ENCODE data around the gene PHACTR3. TPM values are rescaled to one million over a fixed set of nuclear protein-coding genes. Genes with fewer than 3 reads are reported as not detected.

PHACTR3 gene
- polyA plus RNA-seq, 1 donor, result 12.4 TPM

- no peak for DNase-seq
These were observed 41.4 kb downstream of the PHACTR3 start for GRCh38 chr20:59645761-59646171.

GRCh38 chr20:59646487-59646886 lies 42.1 kb downstream of the PHACTR3 start:
- DNase-seq, result no peak

GRCh38 chr20:59647271-59647670 lies 42.9 kb downstream of the PHACTR3 start:
- DNase-seq, result no peak

GRCh38 chr20:59648466-59649070 lies 44.2 kb downstream of the PHACTR3 start:
- DNase-seq, result no peak

- no peak for DNase-seq
These were observed 46.1 kb downstream of the PHACTR3 start for GRCh38 chr20:59650418-59650817.

GRCh38 chr20:59652381-59652780 lies 48.0 kb downstream of the PHACTR3 start:
- no peak for DNase-seq

- DNase-seq, result no peak
These were observed 52.1 kb downstream of the PHACTR3 start for GRCh38 chr20:59656417-59656816.

GRCh38 chr20:59657459-59658046 lies 53.2 kb downstream of the PHACTR3 start:
- no peak for DNase-seq

GRCh38 chr20:59660471-59660870 lies 56.1 kb downstream of the PHACTR3 start:
- no peak for DNase-seq

- DNase-seq, result no peak
These were observed 56.8 kb downstream of the PHACTR3 start for GRCh38 chr20:59661153-59661552.

- DNase-seq, result no peak
These were observed 57.3 kb downstream of the PHACTR3 start for GRCh38 chr20:59661621-59662020.

- no peak for DNase-seq
These were observed 57.8 kb downstream of the PHACTR3 start for GRCh38 chr20:59662161-59662560.

GRCh38 chr20:59662856-59663512 lies 58.6 kb downstream of the PHACTR3 start:
- DNase-seq, result no peak

GRCh38 chr20:59663513-59664060 lies 59.2 kb downstream of the PHACTR3 start:
- no peak for DNase-seq

- no peak for DNase-seq
These were observed 60.1 kb downstream of the PHACTR3 start for GRCh38 chr20:59664421-59664941.

- no peak for DNase-seq
These were observed 61.6 kb downstream of the PHACTR3 start for GRCh38 chr20:59665656-59666555.

GRCh38 chr20:59666586-59666985 lies 62.2 kb downstream of the PHACTR3 start:
- DNase-seq, result no peak

- no peak for DNase-seq
These were observed 62.8 kb downstream of the PHACTR3 start for GRCh38 chr20:59667131-59667530.

- DNase-seq, result no peak
These were observed 63.7 kb downstream of the PHACTR3 start for GRCh38 chr20:59667981-59668515.

- no peak for DNase-seq
These were observed 64.8 kb downstream of the PHACTR3 start for GRCh38 chr20:59668926-59669850.

All from left kidney (tissue), 2 donors.